ENCODE results near the gene SH3YL1.

Gene SH3YL1

GRCh38 chr2:231521-232185 is 32.2 kb downstream of the SH3YL1 start:
- TF ChIP-seq SPI1 (IDR thresholded peaks at IDR 0.05; ENCODE audit: low read depth, low read length) = no peak
- TF ChIP-seq POLR2AphosphoS5 (IDR thresholded peaks at IDR 0.05; ENCODE audit: low read depth, low read length) = no peak
- no peak for TF ChIP-seq POLR2A (IDR thresholded peaks at IDR 0.05; ENCODE audit: low read depth, low read length)
- TF ChIP-seq TAF1 (IDR thresholded peaks at IDR 0.05; ENCODE audit: low read depth, low read length) = no peak
- TF ChIP-seq PAX5 (IDR thresholded peaks at IDR 0.05; ENCODE audit: insufficient read depth, low read length, severe bottlenecking) = no peak
- no peak for TF ChIP-seq POU2F2 (IDR thresholded peaks at IDR 0.05; ENCODE audit: low read depth, low read length)
- no peak for FAIRE-seq

GRCh38 chr2:228518-229278 is 35.1 kb downstream of the SH3YL1 start:
- no peak for TF ChIP-seq POU2F2 (IDR thresholded peaks at IDR 0.05; ENCODE audit: low read depth, low read length)
- FAIRE-seq = no peak
- no peak for DNase-seq (ENCODE audit: insufficient read length, low spot score)

More at GRCh38 chr2:231521-232185, 32.2 kb downstream of the SH3YL1 start:
- DNase-seq (ENCODE audit: insufficient read length, low spot score) = no peak

GRCh38 chr2:228115-228514 is 35.7 kb downstream of the SH3YL1 start:
- no peak for DNase-seq (ENCODE audit: insufficient read length, low spot score)
- no peak for TF ChIP-seq TAF1 (IDR thresholded peaks at IDR 0.05; ENCODE audit: low read depth, low read length)
- no peak for TF ChIP-seq POLR2AphosphoS5 (IDR thresholded peaks at IDR 0.05; ENCODE audit: low read depth, low read length)
- TF ChIP-seq POU2F2 (IDR thresholded peaks at IDR 0.05; ENCODE audit: low read depth, low read length) = no peak
- no peak for TF ChIP-seq SPI1 (IDR thresholded peaks at IDR 0.05; ENCODE audit: low read depth, low read length)
- TF ChIP-seq POLR2A (IDR thresholded peaks at IDR 0.05; ENCODE audit: low read depth, low read length) = no peak
- no peak for TF ChIP-seq PAX5 (IDR thresholded peaks at IDR 0.05; ENCODE audit: insufficient read depth, low read length, severe bottlenecking)
- no peak for FAIRE-seq

DNA sequence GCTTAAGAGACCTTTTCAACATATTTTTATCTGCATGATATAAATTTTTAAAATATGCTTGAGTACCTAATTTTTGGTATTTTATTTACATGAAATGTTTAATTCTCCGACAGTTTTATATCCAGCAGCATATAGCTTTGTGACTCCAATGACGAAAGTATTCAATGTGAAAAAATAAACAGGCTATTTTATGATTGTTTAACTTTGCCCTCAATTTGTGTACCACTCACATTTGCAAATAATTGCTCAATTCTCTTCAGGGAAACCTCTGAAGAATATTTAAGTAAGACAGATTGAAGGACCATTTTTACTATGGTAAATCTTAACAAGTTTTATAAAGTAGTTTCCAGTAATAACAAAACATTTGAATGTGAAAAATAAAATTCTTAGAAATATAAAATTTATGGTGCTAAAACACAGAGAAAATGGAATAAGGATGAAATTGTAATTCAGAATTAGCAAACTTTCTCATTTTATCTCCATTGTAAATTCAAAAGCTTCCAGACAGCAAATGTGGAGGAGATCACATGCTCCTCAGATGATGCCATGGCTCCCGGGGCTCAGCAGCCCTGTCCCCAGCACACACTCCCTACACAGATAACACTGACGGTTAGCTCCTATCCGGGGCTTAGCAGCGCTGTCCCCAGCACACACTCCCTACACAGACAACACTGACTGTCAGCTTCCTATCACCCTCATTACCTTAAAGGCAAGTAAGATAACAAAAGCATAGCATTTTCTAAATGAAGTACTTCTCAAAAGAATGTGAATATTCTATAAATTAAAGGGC is 39.7 kb downstream of the SH3YL1 start:
- TF ChIP-seq PAX5 (IDR thresholded peaks at IDR 0.05; ENCODE audit: insufficient read depth, low read length, severe bottlenecking) (no peak), SPI1 (IDR thresholded peaks at IDR 0.05; ENCODE audit: low read depth, low read length) (no peak), POU2F2 (IDR thresholded peaks at IDR 0.05; ENCODE audit: low read depth, low read length) (no peak), POLR2AphosphoS5 (IDR thresholded peaks at IDR 0.05; ENCODE audit: low read depth, low read length) (no peak), POLR2A (IDR thresholded peaks at IDR 0.05; ENCODE audit: low read depth, low read length) (no peak), TAF1 (IDR thresholded peaks at IDR 0.05; ENCODE audit: low read depth, low read length) (no peak)
- no peak for FAIRE-seq
- no peak for DNase-seq (ENCODE audit: insufficient read length, low spot score)

GRCh38 chr2:223451-223850 is 40.4 kb downstream of the SH3YL1 start:
- FAIRE-seq (no peak), DNase-seq (ENCODE audit: insufficient read length, low spot score) (no peak)
- TF ChIP-seq TAF1 (IDR thresholded peaks at IDR 0.05; ENCODE audit: low read depth, low read length) (no peak), PAX5 (IDR thresholded peaks at IDR 0.05; ENCODE audit: insufficient read depth, low read length, severe bottlenecking) (no peak), SPI1 (IDR thresholded peaks at IDR 0.05; ENCODE audit: low read depth, low read length) (no peak), POLR2A (IDR thresholded peaks at IDR 0.05; ENCODE audit: low read depth, low read length) (no peak), POU2F2 (IDR thresholded peaks at IDR 0.05; ENCODE audit: low read depth, low read length) (no peak), POLR2AphosphoS5 (IDR thresholded peaks at IDR 0.05; ENCODE audit: low read depth, low read length) (no peak)

GRCh38 chr2:216068-216467 is 47.8 kb downstream of the SH3YL1 start:
- DNase-seq (ENCODE audit: insufficient read length, low spot score) (no peak), FAIRE-seq (no peak)
- peak; percentile 79 for TF ChIP-seq SPI1 (IDR thresholded peaks at IDR 0.05; ENCODE audit: low read depth, low read length)
- TF ChIP-seq PAX5 (IDR thresholded peaks at IDR 0.05; ENCODE audit: insufficient read depth, low read length, severe bottlenecking) = no peak

DNA sequence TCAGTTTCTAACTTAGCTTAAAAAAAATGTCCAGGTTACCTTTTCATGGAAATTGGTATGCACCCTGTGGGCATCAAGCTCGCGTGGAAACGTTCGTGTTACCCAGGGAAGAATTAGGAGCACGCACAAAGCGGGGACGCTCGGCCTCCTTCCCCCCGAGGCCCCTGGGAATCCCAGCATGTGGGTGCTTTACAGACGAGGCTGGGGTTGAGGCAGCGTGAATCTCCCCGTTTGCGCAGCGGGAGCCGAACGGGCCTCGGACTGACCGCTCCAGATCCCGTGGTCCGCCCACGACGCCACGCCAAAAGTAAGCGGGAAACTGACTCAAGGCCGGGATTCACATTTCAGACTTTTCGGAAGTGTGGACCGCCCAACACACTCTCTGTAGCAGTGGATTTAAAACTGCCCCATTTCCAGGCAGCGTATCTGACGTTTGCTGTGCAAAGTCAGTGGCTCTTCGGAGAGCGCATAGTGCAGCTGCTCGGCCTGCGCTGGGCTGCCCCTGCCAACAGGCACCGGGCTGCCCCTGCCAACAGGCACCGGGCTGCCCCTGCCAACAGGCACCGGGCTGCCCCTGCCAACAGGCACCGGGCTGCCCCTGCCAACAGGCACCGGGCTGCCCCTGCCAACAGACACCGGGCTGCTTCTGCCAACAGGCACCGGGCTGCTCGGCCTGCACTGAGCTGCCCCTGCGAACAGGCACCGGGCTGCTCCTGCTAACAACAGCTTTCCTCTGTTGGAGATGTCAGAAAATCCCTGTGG is 49.7 kb downstream of the SH3YL1 start:
- DNase-seq (ENCODE audit: insufficient read length, low spot score) (no peak), FAIRE-seq (no peak)
- TF ChIP-seq PAX5 (IDR thresholded peaks at IDR 0.05; ENCODE audit: insufficient read depth, low read length, severe bottlenecking) (no peak), SPI1 (IDR thresholded peaks at IDR 0.05; ENCODE audit: low read depth, low read length) (no peak), POU2F2 (IDR thresholded peaks at IDR 0.05; ENCODE audit: low read depth, low read length) (no peak), POLR2A (IDR thresholded peaks at IDR 0.05; ENCODE audit: low read depth, low read length) (no peak), POLR2AphosphoS5 (IDR thresholded peaks at IDR 0.05; ENCODE audit: low read depth, low read length) (no peak), TAF1 (IDR thresholded peaks at IDR 0.05; ENCODE audit: low read depth, low read length) (no peak)

GRCh38 chr2:211486-212184 is 52.2 kb downstream of the SH3YL1 start:
- DNase-seq (ENCODE audit: insufficient read length, low spot score) = no peak
- TF ChIP-seq POU2F2 (IDR thresholded peaks at IDR 0.05; ENCODE audit: low read depth, low read length) (no peak), POLR2A (IDR thresholded peaks at IDR 0.05; ENCODE audit: low read depth, low read length) (no peak), PAX5 (IDR thresholded peaks at IDR 0.05; ENCODE audit: insufficient read depth, low read length, severe bottlenecking) (no peak), SPI1 (IDR thresholded peaks at IDR 0.05; ENCODE audit: low read depth, low read length) (no peak), POLR2AphosphoS5 (IDR thresholded peaks at IDR 0.05; ENCODE audit: low read depth, low read length) (no peak), TAF1 (IDR thresholded peaks at IDR 0.05; ENCODE audit: low read depth, low read length) (no peak)
- FAIRE-seq = no peak

All from GM12891 (cell line).